ENCODE data around the gene C8G.

GRCh38 chr9:136936645-136937170 lies 8.3 kb upstream of the C8G start:
- TF ChIP-seq CTCF (IDR thresholded peaks at IDR 0.05): no peak
- TF ChIP-seq POLR2A (IDR thresholded peaks at IDR 0.05): no peak

All from right lobe of liver (tissue), 4 donors.